SIG-M5 (cell line): ENCODE data around the gene PAH.
"Not testable (repeated sequence)": the region's sequence is repeated elsewhere in the genome, so short reads cannot be mapped to it uniquely, and the experiment has no call there.

ENCODE experiments used
- DNase-seq: peaks from one replicate; lab custom pipeline; 2025; lab: John Stamatoyannopoulos, UW

Gene PAH

DNA sequence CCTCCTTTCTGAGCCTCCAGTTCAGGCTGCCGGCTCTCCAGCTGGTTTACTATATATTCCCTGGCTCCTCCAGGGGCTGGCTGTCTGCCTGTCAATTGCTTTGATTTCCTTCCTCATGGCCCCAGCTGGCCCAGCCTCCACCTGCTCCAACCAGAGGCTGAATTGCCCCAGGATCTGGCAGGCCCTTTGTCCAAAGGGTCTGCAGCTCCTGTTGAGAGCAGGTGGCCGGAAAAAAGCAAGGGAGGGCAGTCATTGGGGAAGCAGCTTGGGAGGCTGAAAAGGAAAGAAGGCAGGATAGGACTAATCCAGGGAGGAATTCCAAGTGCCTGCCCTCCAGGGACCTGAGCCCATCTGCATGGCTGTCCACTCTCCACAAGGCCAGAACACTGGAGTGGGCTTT is 25.3 kb downstream of the PAH start:
- DNase-seq = no peak

DNA sequence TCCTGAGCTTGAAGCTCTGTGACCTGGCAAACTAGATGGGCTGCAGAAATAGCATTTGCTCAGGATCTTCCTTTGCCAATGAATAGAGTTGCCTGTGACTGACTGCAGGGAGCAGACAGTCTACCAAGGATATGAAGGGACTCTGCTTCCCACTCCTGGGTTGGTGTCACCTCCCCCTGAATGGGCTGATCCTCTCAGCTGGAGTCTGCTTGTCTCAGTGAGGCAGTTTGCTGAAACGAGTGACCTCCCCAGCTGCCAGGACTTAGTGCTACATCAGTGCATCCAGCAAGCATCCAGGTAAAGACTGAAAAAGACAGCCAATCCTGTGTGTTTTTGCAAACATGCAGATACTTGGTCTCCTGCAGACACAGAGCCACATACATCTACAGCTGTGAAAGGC is 28.5 kb downstream of the PAH start:
- no peak for DNase-seq

DNA sequence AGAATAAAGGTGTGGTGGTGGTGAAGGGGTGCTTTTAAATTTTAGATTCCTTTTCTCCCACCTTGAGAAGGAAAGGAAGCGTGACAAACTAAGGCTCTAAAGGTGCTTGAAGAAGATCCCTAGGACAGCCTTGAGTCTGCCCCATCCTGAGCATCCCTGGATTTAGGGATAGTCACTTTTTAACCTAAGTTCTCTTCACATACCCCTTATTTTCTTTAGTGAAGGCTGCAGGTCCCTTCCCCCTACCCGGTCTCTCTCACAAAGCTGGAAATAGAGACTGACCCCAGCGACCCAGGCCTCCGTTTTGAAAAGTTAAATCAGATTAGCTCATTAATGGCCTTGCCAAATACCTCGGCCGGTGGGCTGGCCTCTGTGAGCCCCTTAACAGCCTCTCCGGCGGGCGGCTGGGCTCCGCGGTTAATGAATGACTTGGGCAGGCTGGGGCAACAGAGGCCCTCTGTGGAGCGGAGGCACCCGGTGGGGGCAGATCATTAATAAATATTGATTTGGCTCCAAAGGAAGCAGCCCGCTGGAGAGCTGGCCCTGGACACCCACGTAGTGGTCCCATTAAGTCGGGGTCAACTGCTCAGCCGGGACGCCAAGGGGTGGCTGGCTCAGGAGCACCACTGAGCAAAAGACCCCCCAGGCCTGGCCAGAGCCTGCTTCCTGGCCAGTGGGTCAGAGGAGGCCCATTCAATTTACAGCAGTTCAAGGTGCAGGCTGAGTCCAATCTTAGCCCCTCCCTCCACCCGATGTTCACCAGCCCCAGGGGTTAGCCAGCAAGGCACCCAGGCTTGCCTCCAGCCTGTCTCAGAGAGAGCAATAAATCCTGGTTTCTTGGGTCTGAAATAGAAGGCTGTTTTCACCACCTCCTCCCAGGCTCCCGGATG is 31.8 kb downstream of the PAH start:
- DNase-seq = no peak

DNA sequence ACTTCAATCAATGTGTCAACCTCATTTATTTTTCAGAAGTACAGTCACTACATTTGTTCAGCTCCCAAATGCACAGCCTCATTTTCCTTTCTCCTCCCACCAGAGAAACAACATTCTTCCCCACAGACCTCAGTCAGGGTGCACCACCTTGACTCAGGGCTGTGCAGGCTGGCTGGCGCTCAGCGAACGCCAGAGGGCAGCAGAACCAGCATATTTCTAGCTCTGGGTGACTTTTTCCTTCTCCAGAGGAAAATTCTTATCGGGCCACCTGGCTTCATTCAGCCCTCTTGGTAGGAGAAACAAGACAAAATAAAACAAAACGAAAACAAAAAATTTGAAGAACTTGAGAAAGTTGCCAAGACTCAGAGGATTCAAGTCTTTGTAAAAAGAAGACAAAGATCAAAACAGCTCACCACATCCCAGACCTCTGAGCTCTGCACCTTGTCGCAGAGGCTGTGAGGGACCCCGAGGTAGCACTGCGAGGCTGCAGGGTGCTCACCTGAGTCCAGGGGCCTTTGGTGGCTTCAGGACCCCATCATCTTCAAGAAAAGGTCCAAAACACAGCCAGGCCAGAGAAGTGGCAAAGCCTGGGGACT is 33.7 kb downstream of the PAH start:
- DNase-seq = no peak

DNA sequence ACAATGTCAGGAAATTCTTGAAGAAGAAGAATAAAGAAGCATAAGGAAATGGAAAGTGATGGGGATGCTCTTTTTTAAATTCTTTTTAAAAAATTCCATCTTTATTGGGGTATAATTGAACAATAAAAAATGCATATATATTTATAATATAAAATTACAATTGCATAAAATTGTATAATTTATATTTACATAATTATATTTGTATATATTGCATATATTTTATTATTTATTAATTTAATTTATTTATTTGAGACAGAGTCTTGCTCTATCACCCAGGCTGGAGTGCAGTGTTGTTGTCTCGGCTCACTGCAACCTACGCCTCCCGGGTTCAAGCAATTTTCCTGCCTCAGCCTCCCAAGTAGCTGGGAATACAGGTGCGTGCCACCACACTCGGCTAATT is 36.3 kb downstream of the PAH start:
- DNase-seq = no peak

DNA sequence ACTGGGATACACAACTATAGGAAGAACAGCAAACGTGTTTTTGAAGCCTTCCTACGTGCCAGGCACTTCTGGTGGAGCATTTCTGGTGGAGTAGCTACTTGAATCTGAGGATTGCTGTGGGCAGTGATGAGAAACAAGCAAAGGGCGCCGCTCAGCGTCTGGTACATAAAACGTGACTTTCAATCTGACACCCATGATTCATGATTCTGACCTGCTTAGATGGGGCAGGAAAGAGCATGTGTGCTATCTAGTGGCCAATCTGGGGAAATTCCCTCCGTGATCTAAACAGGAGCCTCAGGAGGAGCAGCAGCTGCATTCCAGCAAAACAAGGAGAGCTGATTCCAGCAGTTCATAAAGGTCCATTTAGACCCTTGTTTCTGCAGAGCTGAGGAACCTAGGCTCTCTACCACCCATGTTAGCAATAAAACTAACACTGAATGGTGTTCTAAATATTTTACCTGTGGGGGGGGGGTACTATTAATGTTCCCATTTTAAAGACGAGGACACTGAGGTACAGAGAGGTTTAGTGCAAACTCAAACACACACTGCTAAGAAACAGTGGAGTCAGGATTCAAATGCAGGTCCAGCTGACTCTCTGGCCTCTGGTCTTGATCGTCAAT is 37.8 kb downstream of the PAH start:
- DNase-seq = peak; percentile 14

DNA sequence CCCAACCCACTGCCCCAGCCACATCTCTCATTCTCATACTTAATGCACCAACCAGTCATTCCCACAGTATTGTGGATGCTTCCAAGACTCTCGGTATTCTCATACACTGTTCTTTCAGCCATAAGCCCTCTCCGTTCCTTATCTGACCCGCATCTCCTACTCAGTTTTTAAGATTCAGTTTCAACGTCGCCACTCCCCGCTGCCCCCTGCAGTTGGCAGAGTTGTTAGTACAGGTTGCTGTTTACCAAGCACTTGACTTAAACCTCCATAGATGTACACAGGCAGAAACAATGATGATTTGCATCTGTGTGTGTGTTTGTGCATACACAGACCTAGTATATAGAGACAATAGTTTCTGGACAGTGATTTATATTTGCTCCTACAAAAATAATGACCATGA is 40.2 kb downstream of the PAH start:
- DNase-seq = no peak

DNA sequence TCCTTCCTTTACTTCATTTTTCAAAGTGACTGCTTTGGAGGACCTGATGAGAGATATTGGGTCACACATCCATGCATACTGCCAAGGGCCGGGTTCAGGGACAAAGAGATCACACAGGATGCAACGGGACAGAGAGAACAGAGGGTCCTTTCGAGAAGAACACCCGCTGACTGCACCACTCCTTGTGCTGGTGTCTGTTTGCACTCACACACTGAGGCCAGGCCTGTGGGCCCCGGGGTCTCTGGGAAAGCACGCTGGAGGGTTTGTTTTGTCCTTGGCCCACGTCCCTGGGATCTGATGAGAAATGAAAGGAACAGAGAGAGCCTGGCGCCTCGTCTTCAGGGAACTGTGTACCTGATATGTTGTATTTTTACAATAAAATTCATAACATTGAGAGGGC is 42.2 kb downstream of the PAH start:
- no peak for DNase-seq

DNA sequence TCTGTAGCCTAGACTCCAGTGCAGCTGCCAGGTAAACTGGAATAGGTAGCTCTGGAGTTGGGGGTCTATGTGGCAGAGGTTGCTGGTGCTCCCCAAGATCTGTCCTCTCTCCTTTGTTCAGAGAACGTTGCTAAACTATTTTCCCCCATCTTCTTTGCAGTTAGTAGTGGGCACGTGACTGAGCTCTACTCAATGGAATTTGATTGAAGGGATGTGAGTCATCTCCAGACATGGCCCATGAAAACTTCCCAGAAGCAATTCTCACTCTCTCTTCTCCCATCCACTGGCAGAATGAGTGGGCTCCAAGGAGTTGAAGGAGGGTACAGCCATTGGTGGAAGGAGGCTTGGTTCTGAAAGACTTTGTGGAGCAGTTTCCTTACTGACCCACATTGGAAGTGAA is 44.0 kb downstream of the PAH start:
- no peak for DNase-seq

DNA sequence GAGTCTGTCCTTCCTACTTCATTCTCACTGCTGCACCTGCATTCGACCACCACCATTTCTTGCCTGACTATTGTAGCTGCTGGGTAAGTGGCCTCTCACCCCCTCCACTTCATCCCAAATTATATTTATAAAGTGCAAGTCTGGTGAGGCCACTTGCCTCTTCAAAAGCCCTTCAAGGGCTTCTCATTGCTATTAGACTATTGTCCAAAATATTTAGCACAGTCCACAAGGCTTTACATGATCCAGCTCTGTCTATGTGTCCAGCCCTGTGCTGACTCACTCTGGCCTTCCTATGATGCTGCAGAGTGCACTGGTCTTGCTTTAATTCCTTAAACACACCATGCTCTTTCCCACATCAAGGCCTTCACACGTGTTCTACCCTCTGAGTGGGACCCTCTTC is 46.0 kb downstream of the PAH start:
- no peak for DNase-seq

DNA sequence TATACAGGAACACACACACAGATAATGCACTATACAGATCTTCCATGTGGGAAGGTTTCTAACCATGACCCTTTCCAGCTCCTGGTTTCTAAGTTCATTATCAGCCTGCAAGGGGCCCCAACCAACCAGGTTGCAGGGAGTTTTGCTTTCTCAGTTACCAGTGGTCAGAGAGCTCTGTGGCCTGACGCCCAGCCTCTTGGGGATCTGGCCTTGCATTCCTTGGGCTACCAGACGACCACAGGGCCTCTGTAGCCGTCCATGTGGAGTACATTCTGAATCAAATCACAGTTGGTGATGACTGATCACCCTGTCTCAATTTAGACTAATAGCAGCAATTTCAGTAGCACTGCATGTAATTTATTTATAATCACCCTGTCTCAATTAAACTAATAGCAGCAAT is 47.5 kb downstream of the PAH start:
- DNase-seq = no peak

DNA sequence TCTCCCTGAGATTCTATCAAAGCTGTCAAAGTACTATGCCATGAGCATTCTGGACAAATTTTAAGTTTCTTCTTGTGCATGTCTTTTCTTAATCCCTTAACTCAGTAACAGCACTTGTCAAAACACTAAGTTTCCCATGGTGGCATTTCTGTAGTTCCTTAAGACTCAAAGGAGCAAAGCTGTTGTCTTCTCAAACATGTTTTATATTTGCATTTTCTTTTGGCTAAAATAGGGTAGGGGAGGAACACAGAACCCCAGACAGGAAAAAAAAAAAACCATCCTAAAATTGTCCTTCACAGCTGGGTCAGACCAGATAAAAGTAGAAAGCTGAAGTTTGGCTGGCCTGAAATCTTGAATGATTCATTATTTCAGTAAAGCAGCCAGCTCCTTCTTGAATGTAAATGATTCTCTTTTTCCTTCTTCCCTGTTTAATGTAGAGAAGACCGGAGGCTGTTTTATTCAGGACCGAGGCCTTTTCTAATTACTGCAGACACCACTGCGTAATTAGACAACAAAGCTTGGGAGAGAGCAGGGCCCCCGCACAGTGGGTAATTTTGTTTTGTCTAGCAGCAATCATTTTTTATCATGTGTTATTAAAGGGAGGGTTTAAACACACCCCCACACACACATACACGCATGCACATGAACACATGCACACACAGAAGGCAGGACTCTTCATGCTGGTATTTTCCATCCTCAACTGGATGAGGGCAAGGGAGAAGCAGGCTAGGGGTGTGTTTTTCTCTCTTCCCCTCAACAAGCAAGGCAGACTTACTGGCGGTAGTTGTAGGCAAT is 51.0 kb downstream of the PAH start:
- DNase-seq = no peak

DNA sequence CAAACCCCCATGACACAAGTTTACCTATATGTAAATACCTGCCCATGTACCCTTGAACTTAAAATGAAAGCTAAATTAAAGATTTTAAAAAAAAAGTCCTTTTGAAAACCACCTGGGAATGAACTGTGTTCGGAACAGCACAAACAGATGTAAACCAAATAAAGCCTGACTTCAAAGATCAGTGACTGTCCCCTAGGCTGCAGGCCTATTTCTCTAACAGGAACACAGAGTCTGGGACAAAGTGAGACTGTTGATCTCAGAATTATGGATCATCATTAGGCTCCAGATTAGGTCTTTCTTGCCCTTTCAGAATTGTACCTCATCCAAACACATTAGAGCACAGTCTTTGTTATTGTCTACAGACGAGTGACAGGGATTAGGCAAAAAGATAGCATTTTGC is 54.6 kb downstream of the PAH start:
- DNase-seq = no peak

DNA sequence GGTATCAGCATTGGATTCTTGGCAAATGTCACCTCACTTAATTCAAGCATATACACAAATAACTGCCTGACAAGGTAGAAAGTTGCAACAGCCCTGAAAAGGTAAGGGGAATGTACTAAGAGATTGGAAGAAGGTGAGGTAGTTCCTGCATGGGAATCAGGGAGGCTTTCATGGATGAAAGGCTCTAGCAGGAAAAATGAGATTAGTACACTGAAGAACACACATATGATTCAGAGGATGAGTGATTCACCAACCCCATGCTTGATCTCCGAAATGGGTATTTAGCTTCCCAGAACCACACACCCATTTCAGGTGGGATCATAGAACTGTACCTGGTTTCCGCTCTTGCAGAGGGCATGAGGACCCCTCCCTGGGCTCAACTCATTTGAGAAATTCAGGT is 65.8 kb downstream of the PAH start:
- no peak for DNase-seq

DNA sequence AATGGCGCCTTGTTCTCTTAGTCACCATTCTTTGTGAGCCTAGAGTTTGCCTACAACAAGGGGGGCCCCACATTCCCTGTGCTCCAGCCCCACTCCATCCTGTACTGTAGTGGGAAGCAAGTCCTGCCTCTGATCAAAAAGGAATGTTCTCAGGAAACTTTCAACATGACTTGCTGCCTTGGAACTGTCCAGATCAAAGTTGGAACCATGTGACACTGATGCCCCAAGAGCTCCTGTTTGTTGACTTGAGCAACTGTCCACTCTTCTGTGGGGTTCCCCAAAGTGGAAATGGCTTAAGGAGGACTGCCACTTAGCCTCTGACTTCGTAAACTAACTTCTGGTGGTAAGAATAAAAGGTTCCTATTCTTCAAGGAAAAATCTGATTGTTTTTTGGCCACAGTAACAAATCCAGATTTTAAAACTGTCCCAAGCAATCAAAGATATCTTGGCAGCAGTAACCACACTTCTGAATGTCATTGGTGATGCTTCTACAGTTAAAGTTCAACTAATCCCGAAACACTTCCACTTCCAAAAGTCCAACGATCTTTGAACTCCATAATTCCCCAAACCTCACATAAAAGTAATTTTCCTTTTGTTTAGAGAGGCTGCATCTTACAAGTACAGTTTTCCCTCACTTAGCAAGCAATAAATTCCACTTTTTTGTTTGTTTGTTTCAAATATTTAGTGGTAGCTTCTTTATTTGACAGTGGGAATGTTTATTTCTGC is 67.2 kb downstream of the PAH start:
- no peak for DNase-seq

DNA sequence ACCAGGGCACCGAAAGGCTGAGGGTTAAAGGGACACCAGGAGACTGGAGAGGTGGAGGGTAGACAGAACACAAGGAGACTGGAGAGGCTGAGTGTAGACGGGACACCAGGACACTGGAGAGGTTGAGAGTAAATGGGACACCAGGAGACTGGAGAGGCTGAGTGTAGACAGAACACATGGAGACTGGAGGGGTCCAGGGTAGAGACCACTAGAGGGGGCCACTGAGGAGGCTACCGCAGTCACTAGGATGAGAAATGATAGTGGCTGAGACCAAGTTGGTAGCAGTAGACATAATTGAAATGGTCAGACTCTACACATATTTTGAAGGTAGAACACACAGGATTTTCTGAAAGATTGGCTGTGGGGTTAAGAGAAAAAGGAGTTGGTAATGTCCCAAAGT is 68.2 kb downstream of the PAH start:
- no peak for DNase-seq

DNA sequence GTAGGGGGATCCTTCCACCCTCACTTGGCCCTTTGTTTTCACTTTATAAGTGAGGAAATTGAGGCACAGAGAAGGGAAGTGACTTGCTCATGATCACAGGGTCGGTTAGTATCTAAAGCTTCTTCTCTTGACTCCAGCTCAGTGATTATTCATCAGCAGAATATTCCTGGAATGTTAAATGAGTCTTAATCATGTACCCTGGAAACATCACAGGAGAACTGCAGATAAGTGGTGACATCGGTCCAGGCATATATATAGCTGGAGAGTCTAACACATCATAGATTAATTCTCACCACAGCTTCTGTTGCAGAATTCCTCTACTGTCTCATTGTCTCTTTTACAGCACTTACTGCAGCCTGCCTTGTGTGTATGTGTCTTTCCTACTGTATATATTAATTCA is 69.9 kb downstream of the PAH start:
- DNase-seq = no peak

DNA sequence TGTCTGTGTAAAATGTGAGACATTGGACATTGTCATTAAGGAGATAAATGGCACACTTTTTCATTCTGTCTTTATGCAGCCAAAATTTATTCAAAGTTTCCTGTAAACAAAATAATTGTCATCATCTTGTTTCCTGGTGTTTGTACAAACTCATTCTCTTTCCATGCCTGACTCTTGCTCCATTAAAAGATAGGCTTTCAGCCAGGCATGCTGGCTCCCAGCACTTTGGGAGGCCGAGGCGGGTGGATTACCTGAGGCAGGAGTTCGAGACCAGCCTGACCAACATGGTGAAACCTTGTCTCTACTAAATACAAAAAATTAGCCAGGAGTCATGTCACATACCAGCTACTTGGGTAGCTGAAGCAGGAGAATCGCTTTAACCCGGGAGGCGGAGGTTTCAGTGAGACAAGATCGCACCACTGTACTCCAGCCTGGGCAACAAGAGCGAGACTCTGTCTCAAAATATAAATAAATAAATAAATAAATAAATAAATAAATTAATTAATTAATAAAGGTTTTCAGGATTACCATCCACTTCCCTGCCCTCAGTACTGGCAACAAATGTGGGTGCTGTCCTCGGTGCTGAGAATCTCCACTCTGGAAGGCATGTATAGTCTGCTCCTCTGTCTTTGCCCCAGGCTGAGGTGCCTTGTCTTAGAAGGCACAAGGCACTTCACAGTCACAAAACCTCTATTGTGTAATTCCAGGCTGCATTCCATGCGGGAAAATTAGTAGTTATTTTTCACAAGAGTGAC is 83.2 kb downstream of the PAH start:
- DNase-seq = no peak

DNA sequence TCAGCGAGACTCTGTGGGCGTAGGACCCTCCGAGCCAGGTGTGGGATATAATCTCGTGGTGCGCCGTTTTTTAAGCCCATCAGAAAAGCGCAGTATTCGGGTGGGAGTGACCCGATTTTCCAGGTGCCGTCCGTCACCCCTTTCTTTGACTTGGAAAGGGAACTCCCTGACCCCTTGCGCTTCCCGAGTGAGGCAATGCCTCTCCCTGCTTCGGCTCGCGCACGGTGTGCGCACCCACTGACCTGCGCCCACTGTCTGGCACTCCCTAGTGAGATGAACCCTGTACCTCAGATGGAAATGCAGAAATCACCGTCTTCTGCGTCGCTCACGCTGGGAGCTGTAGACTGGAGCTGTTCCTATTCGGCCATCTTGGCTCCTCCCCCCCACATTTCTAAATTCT is 84.2 kb downstream of the PAH start:
- not testable (repeated sequence) for DNase-seq

DNA sequence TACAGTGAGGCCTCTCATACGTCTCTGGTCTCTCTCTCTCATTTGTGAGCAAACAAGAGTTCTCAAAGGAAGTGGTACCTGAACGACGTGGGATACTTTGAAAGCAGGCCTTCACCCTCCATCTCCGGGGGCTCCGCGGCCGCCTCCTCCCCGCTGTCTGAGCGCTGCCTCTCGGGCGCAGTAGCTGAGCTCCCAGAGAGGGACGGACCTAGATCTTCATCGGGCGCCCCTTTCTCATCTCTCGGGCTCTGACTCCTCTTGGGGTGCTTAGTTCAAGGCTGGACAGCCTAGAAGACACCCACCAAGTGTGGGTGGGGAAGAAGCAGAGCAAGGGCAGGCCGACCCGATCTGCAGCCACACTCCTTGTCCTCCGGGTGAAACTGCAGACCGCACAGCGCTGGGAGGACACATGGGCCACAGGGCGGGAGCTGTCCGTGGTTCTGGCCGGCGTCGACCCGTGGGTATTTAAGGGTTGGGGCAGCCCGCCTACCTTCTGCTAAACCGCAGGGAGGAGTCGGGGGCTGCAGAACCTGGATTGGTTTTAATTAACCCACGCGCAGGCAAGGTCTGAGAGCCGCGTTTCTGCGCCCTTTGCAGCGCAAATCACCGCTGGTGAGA is 92.7 kb downstream of the PAH start:
- DNase-seq = no peak

DNA sequence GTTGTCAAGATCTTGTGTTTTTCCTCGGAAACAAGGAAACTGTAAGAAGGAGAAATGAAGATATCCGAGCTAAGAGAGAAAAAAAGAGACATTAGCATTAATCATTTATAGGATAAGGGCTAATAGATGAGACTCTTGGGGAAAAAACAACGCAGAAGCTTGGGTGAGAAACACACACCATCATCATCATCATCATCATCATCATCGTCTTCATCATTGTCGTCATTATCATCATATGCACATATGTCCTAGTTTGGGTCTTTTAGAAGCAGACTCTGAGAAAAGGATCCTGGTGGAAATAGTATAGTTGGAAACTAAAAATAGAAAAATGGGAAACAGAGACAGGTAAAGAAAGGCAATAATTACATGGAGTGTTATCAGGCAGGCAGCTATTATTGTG is 95.9 kb downstream of the PAH start:
- DNase-seq = no peak
